MM.1S (cell line): Measurements from ENCODE around the gene ITPR3.

Experiments
- DNase-seq: peaks from one replicate; pipeline ENCODE4 v3.0.0-alpha.2; 2015
- H2AFZ ChIP-seq: fragments of 300-600 bp; sonication (generic); 2 replicates; pipeline ENCODE4 v1.6.0; 2016; ENCODE audit warnings: antibody characterized with exemption, low read length
- H3F3A ChIP-seq: fragments of 300-600 bp; sonication (generic); 2 replicates; pipeline ENCODE4 v1.6.1; 2016; ENCODE audit warnings: mild to moderate bottlenecking, antibody characterized with exemption, low read length, moderate library complexity, mixed read lengths; ENCODE audit not compliant: insufficient read depth
- H3K27ac ChIP-seq: fragments of 300-600 bp; sonication (generic); 2 replicates; pipeline ENCODE4 v1.5.1; 2016; ENCODE audit warnings: mild to moderate bottlenecking, low read length
- H3K27me3 ChIP-seq: fragments of 300-600 bp; sonication (generic); replicated peaks from 2 replicates; pipeline ENCODE4 v1.6.0; 2016; ENCODE audit warnings: low read length; ENCODE audit not compliant: insufficient read depth
- H3K36me3 ChIP-seq: fragments of 300-600 bp; sonication (generic); replicated peaks from 2 replicates; pipeline ENCODE4 v1.6.1; 2016; ENCODE audit warnings: mild to moderate bottlenecking, low read length, mixed read lengths; ENCODE audit not compliant: insufficient read depth
- H3K4me1 ChIP-seq: fragments of 300-600 bp; sonication (generic); 2 replicates; pipeline ENCODE4 v1.6.1; 2016; ENCODE audit warnings: low read length, mixed read lengths
- H3K4me2 ChIP-seq: fragments of 300-600 bp; sonication (generic); 2 replicates; pipeline ENCODE4 v1.6.0; 2016; ENCODE audit warnings: low read depth, low read length
- H3K4me3 ChIP-seq: fragments of 300-600 bp; sonication (generic); 2 replicates; pipeline ENCODE4 v1.5.1; 2016; ENCODE audit warnings: low read length, mixed read lengths
- H3K79me2 ChIP-seq: fragments of 300-600 bp; sonication (generic); 2 replicates; pipeline ENCODE4 v1.6.1; 2016; ENCODE audit warnings: mixed run types, low read length, mixed read lengths
- H3K9ac ChIP-seq: fragments of 300-600 bp; sonication (generic); 2 replicates; pipeline ENCODE4 v1.6.1; 2016; ENCODE audit warnings: low read length, mixed read lengths
- H3K9me2 ChIP-seq: fragments of 300-600 bp; sonication (generic); replicated peaks from 2 replicates; pipeline ENCODE4 v1.6.1; 2016; ENCODE audit warnings: mild to moderate bottlenecking, low read length, mixed read lengths; ENCODE audit not compliant: insufficient read depth
- H3K9me3 ChIP-seq: fragments of 300-600 bp; sonication (generic); replicated peaks from 2 replicates; pipeline ENCODE4 v1.6.1; 2016; ENCODE audit warnings: mild to moderate bottlenecking, low read length, mixed read lengths; ENCODE audit not compliant: insufficient read depth
- H4K20me1 ChIP-seq: fragments of 300-600 bp; sonication (generic); 2 replicates; pipeline ENCODE4 v1.6.1; 2016; ENCODE audit warnings: mild to moderate bottlenecking, low read length, moderate library complexity, mixed read lengths; ENCODE audit not compliant: insufficient read depth
- CTCF ChIP-seq: fragments of 300-600 bp; sonication (generic); IDR thresholded peaks from 2 replicates; pipeline ENCODE4 v1.5.1; 2016; ENCODE audit warnings: antibody characterized with exemption, low read length, mixed read lengths
- EZH2 ChIP-seq: fragments of 300-600 bp; sonication (generic); optimal IDR thresholded peaks from 2 replicates; pipeline ENCODE3; 2017; ENCODE audit warnings: low read depth, mild to moderate bottlenecking, antibody characterized with exemption, low read length, mixed read lengths
- EZH2phosphoT487 ChIP-seq: fragments of 300-600 bp; sonication (generic); IDR thresholded peaks from 2 replicates; pipeline ENCODE4 v1.6.1; 2018; ENCODE audit warnings: antibody characterized with exemption, low read length

Gene ITPR3

GRCh38 chr6:33688451-33689147, 67.5 kb downstream of the ITPR3 start:
- Histone ChIP-seq H3K9me2 (no peaks in the 10 kb centered on the region), H3K36me3 (no peaks in the 10 kb centered on the region), H2AFZ (no peak overlapping the region), H3K9ac (no peak overlapping the region), H4K20me1 (no peaks in the 10 kb centered on the region), H3K9me3 (no peaks in the 10 kb centered on the region), H3K27me3 (no peaks in the 10 kb centered on the region), H3F3A (no peaks in the 10 kb centered on the region), H3K4me2 (no peak overlapping the region), H3K4me1 (no peaks in the 10 kb centered on the region), H3K4me3 (no peak overlapping the region), H3K79me2 (no peaks in the 10 kb centered on the region), H3K27ac (no peak overlapping the region)
- TF ChIP-seq EZH2phosphoT487: no peak
- no peak for TF ChIP-seq EZH2
- no peak for TF ChIP-seq CTCF
- DNase-seq: no peak

- Histone ChIP-seq H3K36me3 (no peaks in the 10 kb centered on the region), H3K4me1 (no peaks in the 10 kb centered on the region), H2AFZ (no peak overlapping the region), H3K79me2 (no peaks in the 10 kb centered on the region), H3K27ac (no peak overlapping the region), H3K9ac (no peak overlapping the region), H3K9me3 (no peaks in the 10 kb centered on the region), H3K9me2 (no peaks in the 10 kb centered on the region), H3F3A (no peaks in the 10 kb centered on the region), H3K4me2 (no peak overlapping the region), H3K4me3 (no peak overlapping the region), H3K27me3 (no peaks in the 10 kb centered on the region), H4K20me1 (no peaks in the 10 kb centered on the region)
- TF ChIP-seq EZH2: no peak
- no peak for TF ChIP-seq EZH2phosphoT487
- TF ChIP-seq CTCF: no peak
- DNase-seq: no peak
These were observed 68.0 kb downstream of the ITPR3 start for GRCh38 chr6:33689148-33689494.

GRCh38 chr6:33689879-33690278, 68.8 kb downstream of the ITPR3 start:
- no peaks in the 10 kb centered on the region for H3K27me3 ChIP-seq
- no peak overlapping the region for H3K27ac ChIP-seq
- H4K20me1 ChIP-seq: no peaks in the 10 kb centered on the region
- H3K9me3 ChIP-seq: no peaks in the 10 kb centered on the region
- no peak for TF ChIP-seq CTCF
- no peak for TF ChIP-seq EZH2
- no peak for TF ChIP-seq EZH2phosphoT487
- DNase-seq: no peak
- H3K9me2 ChIP-seq: no peaks in the 10 kb centered on the region
- no peak overlapping the region for H3K9ac ChIP-seq
- no peak overlapping the region for H3K4me3 ChIP-seq
- H2AFZ ChIP-seq: no peak overlapping the region
- H3K36me3 ChIP-seq: no peaks in the 10 kb centered on the region
- H3K4me1 ChIP-seq: no peaks in the 10 kb centered on the region
- no peaks in the 10 kb centered on the region for H3F3A ChIP-seq
- H3K79me2 ChIP-seq: no peaks in the 10 kb centered on the region
- no peak overlapping the region for H3K4me2 ChIP-seq
